WERI-Rb-1 (cell line): ENCODE data around the gene NCOR1.

ENCODE experiments used
- DNase-seq: peaks from one replicate; pipeline ENCODE4 v3.0.0-alpha.2; 2020
- H3K27ac ChIP-seq: fragments of 250-450 bp; sonication (Bioruptor Pico); 2 replicates; pipeline ENCODE4 v1.5.1; 2020; ENCODE audit warnings: mild to moderate bottlenecking, moderate library complexity
- H3K27me3 ChIP-seq: fragments of 250-450 bp; sonication (Bioruptor Pico); 2 replicates; pipeline ENCODE4 v1.5.1; 2021; ENCODE audit warnings: mild to moderate bottlenecking, low read depth, moderate library complexity; ENCODE audit not compliant: insufficient read depth, severe bottlenecking
- H3K36me3 ChIP-seq: fragments of 250-450 bp; sonication (Bioruptor Pico); 2 replicates; pipeline ENCODE4 v1.5.1; 2020; ENCODE audit warnings: mild to moderate bottlenecking, moderate library complexity
- H3K4me3 ChIP-seq: 2 replicates; pipeline ENCODE4 v1.5.1; 2011; ENCODE audit warnings: low read depth, mild to moderate bottlenecking, control low read depth, low read length
- H3K9me3 ChIP-seq: fragments of 250-450 bp; sonication (Bioruptor Pico); 2 replicates; pipeline ENCODE4 v1.5.1; 2021; ENCODE audit warnings: mild to moderate bottlenecking, moderate library complexity; ENCODE audit not compliant: severe bottlenecking
- CTCF ChIP-seq: IDR thresholded peaks from 2 replicates; pipeline ENCODE4 v1.5.1; 2011; ENCODE audit warnings: low read depth, mild to moderate bottlenecking, control low read depth, inconsistent platforms, low read length

The NCOR1 gene

GRCh38 chr17:16104189-16104588, 111.1 kb downstream of the NCOR1 start:
- TF ChIP-seq CTCF: no peak
- no peak for DNase-seq
- Histone ChIP-seq H3K27me3 (no peaks in the 10 kb centered on the region), H3K9me3 (no peaks in the 10 kb centered on the region), H3K36me3 (peaks cover 26% of the 10 kb centered on the region), H3K4me3 (no peak overlapping the region), H3K27ac (no peak overlapping the region)

GRCh38 chr17:16101440-16101839, 113.9 kb downstream of the NCOR1 start:
- Histone ChIP-seq H3K9me3 (no peaks in the 10 kb centered on the region), H3K36me3 (peaks cover 40% of the 10 kb centered on the region), H3K27me3 (no peaks in the 10 kb centered on the region), H3K27ac (no peak overlapping the region), H3K4me3 (no peak overlapping the region)
- TF ChIP-seq CTCF: no peak
- no peak for DNase-seq

GRCh38 chr17:16100737-16101400, 114.5 kb downstream of the NCOR1 start:
- H3K4me3 ChIP-seq: no peak overlapping the region
- DNase-seq: no peak
- no peaks in the 10 kb centered on the region for H3K27me3 ChIP-seq
- H3K27ac ChIP-seq: no peak overlapping the region
- H3K9me3 ChIP-seq: no peaks in the 10 kb centered on the region
- no peak for TF ChIP-seq CTCF
- peaks cover 45% of the 10 kb centered on the region for H3K36me3 ChIP-seq

GRCh38 chr17:16091773-16092172, 123.6 kb downstream of the NCOR1 start:
- no peak for DNase-seq
- peaks cover 20% of the 10 kb centered on the region for H3K36me3 ChIP-seq
- H3K4me3 ChIP-seq: no peak overlapping the region
- no peaks in the 10 kb centered on the region for H3K9me3 ChIP-seq
- no peak overlapping the region for H3K27ac ChIP-seq
- no peak for TF ChIP-seq CTCF
- H3K27me3 ChIP-seq: no peaks in the 10 kb centered on the region

- no peak overlapping the region for H3K4me3 ChIP-seq
- DNase-seq: no peak
- no peak for TF ChIP-seq CTCF
- no peaks in the 10 kb centered on the region for H3K27me3 ChIP-seq
- no peak overlapping the region for H3K27ac ChIP-seq
- H3K36me3 ChIP-seq: peaks cover 20% of the 10 kb centered on the region
- no peaks in the 10 kb centered on the region for H3K9me3 ChIP-seq
Measured at GRCh38 chr17:16086957-16087356, 128.4 kb downstream of the NCOR1 start.
